GM12878 (cell line): Measurements from ENCODE around the gene DHX34. TPM values are rescaled to one million over a fixed set of nuclear protein-coding genes. Genes with fewer than 3 reads are reported as not detected.

Experiments used
- ATAC-seq: fragments of 200-7000 bp; cut with Tn5 transposase; 3 replicates; pipeline ENCODE4 v1.9.1; 2020; ENCODE audit warnings: mild to moderate bottlenecking, moderate library complexity
- BruUV-seq: library from RNA; stranded (reverse); fragments of 400-500 nt; replicated peaks from 2 replicates; lab custom pipeline; 2021; lab: Mats Ljungman, UMichigan
- CTCF ChIA-PET: fragments of 300-600 bp; sonication (Branson Sonifier 250); formaldehyde crosslinking; extraction: SDS; loops from one replicate; lab custom pipeline; 2021; ENCODE audit warnings: inconsistent platforms; lab: Yijun Ruan, JAX
- POLR2A ChIA-PET: fragments of 350-600 bp; formaldehyde crosslinking; extraction: SDS; loops from one replicate; lab custom pipeline; 2021; ENCODE audit warnings: inconsistent platforms; lab: Charles Lee
- RAD21 ChIA-PET: fragments of 300-600 bp; sonication (Branson Sonifier 250); formaldehyde crosslinking; loops from one replicate; lab custom pipeline; 2023; ENCODE audit warnings: antibody characterized with exemption; ENCODE audit not compliant: unreplicated experiment; lab: Charles Lee
- SMC1A ChIA-PET: fragments of 300-600 bp; sonication (Branson Sonifier 250); formaldehyde crosslinking; loops from one replicate; lab custom pipeline; 2023; ENCODE audit not compliant: unreplicated experiment, uncharacterized antibody; lab: Charles Lee
- DNase-seq: peaks from one replicate; pipeline ENCODE4 v3.0.0-alpha.2; 2011; ENCODE audit warnings: low read depth, low spot score
- FAIRE-seq: peaks from 3 replicates; lab custom pipeline; 2011; peaks lifted over from hg19 to GRCh38; lab: Jason Lieb, UNC
- H2AFZ ChIP-seq: 2 replicates; pipeline ENCODE4 v1.6.0; 2011; ENCODE audit warnings: low read depth, low read length, control low read depth; ENCODE audit not compliant: control insufficient read depth
- H3K27ac ChIP-seq: 2 replicates; pipeline ENCODE4 v1.5.1; 2011; ENCODE audit warnings: control low read depth; ENCODE audit not compliant: control insufficient read depth, insufficient read depth
- H3K27me3 ChIP-seq, 2 experiments: replicated peaks in 1 of 2; 2 replicates each; pipeline versions ENCODE4 v1.6.0 to v1.6.1; 2011; ENCODE audit warnings: low read length in 1 of 2; ENCODE audit not compliant: control insufficient read depth in 2 of 2, insufficient read depth in 2 of 2
- H3K36me3 ChIP-seq, 2 experiments: 2 replicates each; pipeline ENCODE4 v1.5.1; 2011; ENCODE audit warnings: low read length in 1 of 2; ENCODE audit not compliant: control insufficient read depth in 2 of 2, insufficient read depth in 2 of 2
- H3K4me1 ChIP-seq: 2 replicates; pipeline ENCODE4 v1.6.1; 2011; ENCODE audit warnings: mild to moderate bottlenecking, low read length, moderate library complexity, mixed read lengths; ENCODE audit not compliant: control insufficient read depth, insufficient read depth
- H3K4me2 ChIP-seq: 2 replicates; pipeline ENCODE4 v1.6.0; 2011; ENCODE audit warnings: control low read depth; ENCODE audit not compliant: control insufficient read depth, insufficient read depth
- H3K4me3 ChIP-seq: fragments of 200-600 bp; sonication (generic); 2 replicates; pipeline ENCODE4 v1.5.1; 2016
- H3K79me2 ChIP-seq: 2 replicates; pipeline ENCODE4 v1.6.0; 2011; ENCODE audit warnings: low read length; ENCODE audit not compliant: control insufficient read depth, insufficient read depth
- H3K9ac ChIP-seq: 2 replicates; pipeline ENCODE4 v1.8.0; 2011; ENCODE audit warnings: low read length, control low read depth, mixed read lengths; ENCODE audit not compliant: control insufficient read depth, insufficient read depth
- H3K9me3 ChIP-seq: replicated peaks from 3 replicates; pipeline ENCODE4 v1.5.1; 2011; ENCODE audit warnings: mild to moderate bottlenecking, low read length; ENCODE audit not compliant: control insufficient read depth, insufficient read depth
- H4K20me1 ChIP-seq: 2 replicates; pipeline ENCODE4 v1.6.0; 2011; ENCODE audit not compliant: control insufficient read depth, insufficient read depth
- BMI1 ChIP-seq: fragments of 450-650 bp; IDR thresholded peaks from 2 replicates; pipeline ENCODE4 v1.6.1; 2016; ENCODE audit warnings: mild to moderate bottlenecking, moderate library complexity, borderline replicate concordance
- CEBPB ChIP-seq, 2 experiments: fragments of 150-350 bp in 1 of 2; IDR thresholded peaks; 2 replicates each; pipeline ENCODE4 v1.6.1; 2012 to 2014; ENCODE audit warnings: low read depth in 2 of 2, low read length in 2 of 2, borderline replicate concordance in 1 of 2, inconsistent platforms in 1 of 2
- GABPA ChIP-seq: IDR thresholded peaks from 2 replicates; pipeline ENCODE4 v1.6.1; 2014; ENCODE audit warnings: antibody characterized with exemption, low read depth, mild to moderate bottlenecking, inconsistent platforms
- GATAD2B ChIP-seq: fragments of 450-650 bp; conservative IDR thresholded peaks from 2 replicates; pipeline ENCODE4 v1.6.1; 2017; ENCODE audit warnings: low read depth, mild to moderate bottlenecking, moderate library complexity
- IKZF2 ChIP-seq, 2 experiments: fragments of 450-650 bp; IDR thresholded peaks; 2 replicates each; pipeline ENCODE4 v1.6.1; 2017; ENCODE audit warnings: mild to moderate bottlenecking in 2 of 2, moderate library complexity in 2 of 2
- NFYA ChIP-seq: IDR thresholded peaks from 2 replicates; pipeline ENCODE4 v1.6.1; 2011; ENCODE audit warnings: low read depth, mild to moderate bottlenecking, low read length, improper control_type of control experiment, borderline replicate concordance
- SMAD5 ChIP-seq: IDR thresholded peaks from 2 replicates; pipeline ENCODE4 v1.6.1; 2016; ENCODE audit warnings: antibody characterized with exemption, low read depth
- WGBS: methylation state at CpG from one replicate; pipeline ENCODE4 v1.1.6; 2016; ENCODE audit warnings: low lambda C conversion rate; ENCODE audit not compliant: insufficient replicate concordance, insufficient coverage; ENCODE audit errors: missing lambda C conversion rate; 5-methylcytosine and 5-hydroxymethylcytosine counted together
- in situ Hi-C: fragments of 300-500 bp; cut with MboI; formaldehyde crosslinking; loops from 9 replicates; pipeline ENCODE4 v1.14.3; 2018; ENCODE audit warnings: mixed read lengths
- intact Hi-C: fragments of 100-400 bp; cut with micrococcal nuclease; formaldehyde crosslinking; loops from one replicate; pipeline ENCODE4 v1.14.2; 2022; ENCODE audit not compliant: unreplicated experiment
- polyA plus RNA-seq, 11 experiments: library from polyadenylated mRNA; depleted of rRNA in 4 of 11; unstranded in 6 of 11; stranded (reverse) in 5 of 11; fragments of >200 nt; fragmentation: Nextera tagmentation in 4 of 11; fragmentation: Illumina TruSeq in 1 of 11; extraction: Ambion mirVana in 4 of 11; extraction: Trizol in 1 of 11; gene quantifications; 1 replicate in 1 of 11; 2 replicates in 10 of 11; pipeline versions ENCODE4 v1.2.1 to v1.2.3, GENCODE V29; 2011 to 2016; ENCODE audit warnings: inconsistent platforms in 2 of 11, missing spikeins in 2 of 11, low read depth in 1 of 11
- total RNA-seq, 4 experiments: library from RNA; depleted of rRNA in 3 of 4; stranded (reverse); fragments of >200 nt in 3 of 4; fragmentation: Illumina TruSeq in 1 of 4; extraction: Trizol in 1 of 4; gene quantifications; 2 replicates each; pipeline versions ENCODE4 v1.2.1 to v1.2.3, GENCODE V29; 2013 to 2021
- TF ChIP-seq, protein P1 (sequence below): IDR thresholded peaks from 2 replicates; pipeline ENCODE4 v1.6.1; 2011; ENCODE audit warnings: low read depth, mild to moderate bottlenecking, low read length, moderate library complexity, borderline replicate concordance; ENCODE audit errors: extremely low read depth
- TF ChIP-seq, protein P2 (sequence below): fragments of 450-650 bp; IDR thresholded peaks from 2 replicates; pipeline ENCODE4 v1.6.1; 2017; ENCODE audit warnings: mild to moderate bottlenecking, moderate library complexity
- TF ChIP-seq, protein P3 (sequence below): IDR thresholded peaks from 2 replicates; pipeline ENCODE4 v1.6.1; 2012; ENCODE audit warnings: low read length, inconsistent platforms

DHX34 gene
- total and polyA plus RNA-seq, 10 of the 15 experiments (the other 5 are each of a cell fraction or from before 2014, with no cell fraction given), result 0.19 to 16.9 (median 10.5) TPM

DNA sequence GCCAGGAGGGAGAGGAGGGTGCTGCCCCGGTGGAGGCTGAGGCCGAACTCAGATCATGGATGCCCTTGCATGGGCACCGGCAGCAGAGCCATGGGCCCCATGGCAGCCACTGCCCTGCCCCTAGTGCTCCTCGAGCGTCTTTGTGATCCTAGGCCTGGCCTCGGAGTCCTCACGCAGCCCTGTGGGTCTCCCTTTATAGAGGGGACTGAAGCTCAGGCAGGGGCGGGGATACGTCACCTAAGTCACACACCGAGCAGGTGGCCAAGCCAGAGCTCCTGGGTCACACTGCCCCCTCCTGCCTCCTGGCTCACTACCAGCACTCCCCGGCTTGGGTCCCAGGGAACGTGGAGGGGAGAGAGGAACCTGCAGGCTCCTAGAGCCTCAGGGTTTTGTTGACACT lies 28.7 kb downstream of the DHX34 start:
- POLR2A ChIA-PET, result no interaction called here
- no peak overlapping the region for H3K4me3 ChIP-seq
- RAD21 ChIA-PET, result no interaction called here
- H3K79me2 ChIP-seq, result no peaks in the 10 kb centered on the region
- H3K27me3 ChIP-seq, result no peaks in the 10 kb centered on the region
- SMC1A ChIA-PET, result interaction anchor here (1.1 kb wide), 1 partner anchor 29 kb away, joined by 3 read pairs; the partner anchor contains the start of gene DHX34
- ATAC-seq (no peak), FAIRE-seq (no peak), DNase-seq (no peak)
- H3K27ac ChIP-seq, result no peak overlapping the region
- CTCF ChIA-PET, result no interaction called here
- H3K9me3 ChIP-seq, result no peaks in the 10 kb centered on the region
- in situ Hi-C loops (no loop called here), intact Hi-C loops (no loop called here)
- H2AFZ ChIP-seq, result no peak overlapping the region
- 94% methylated on average over 12 of the region's 12 CpGs for WGBS
- H3K9ac ChIP-seq, result no peak overlapping the region
- H3K36me3 ChIP-seq, result peaks cover 9 to 40% of the 10 kb centered on the region in 2 experiments; a peak in 3 of 4 replicates
- peaks cover 4% of the 10 kb centered on the region; the same call in 1 of the 2 replicates for H3K4me1 ChIP-seq
- no peaks in the 10 kb centered on the region for H4K20me1 ChIP-seq
- no peak for TF ChIP-seq IKZF2 (IDR thresholded peaks at IDR 0.05)
- no peak for TF ChIP-seq BMI1
- TF ChIP-seq SMAD5, result no peak
- no peak for TF ChIP-seq NFYA
- TF ChIP-seq CEBPB (IDR thresholded peaks at IDR 0.05; ENCODE audit: borderline replicate concordance in 1 of 2, low read depth in 2 of 2, low read length in 2 of 2), result no peak
- TF ChIP-seq, protein P1, sequence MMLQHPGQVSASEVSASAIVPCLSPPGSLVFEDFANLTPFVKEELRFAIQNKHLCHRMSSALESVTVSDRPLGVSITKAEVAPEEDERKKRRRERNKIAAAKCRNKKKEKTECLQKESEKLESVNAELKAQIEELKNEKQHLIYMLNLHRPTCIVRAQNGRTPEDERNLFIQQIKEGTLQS, result no peak
- TF ChIP-seq, protein P2, sequence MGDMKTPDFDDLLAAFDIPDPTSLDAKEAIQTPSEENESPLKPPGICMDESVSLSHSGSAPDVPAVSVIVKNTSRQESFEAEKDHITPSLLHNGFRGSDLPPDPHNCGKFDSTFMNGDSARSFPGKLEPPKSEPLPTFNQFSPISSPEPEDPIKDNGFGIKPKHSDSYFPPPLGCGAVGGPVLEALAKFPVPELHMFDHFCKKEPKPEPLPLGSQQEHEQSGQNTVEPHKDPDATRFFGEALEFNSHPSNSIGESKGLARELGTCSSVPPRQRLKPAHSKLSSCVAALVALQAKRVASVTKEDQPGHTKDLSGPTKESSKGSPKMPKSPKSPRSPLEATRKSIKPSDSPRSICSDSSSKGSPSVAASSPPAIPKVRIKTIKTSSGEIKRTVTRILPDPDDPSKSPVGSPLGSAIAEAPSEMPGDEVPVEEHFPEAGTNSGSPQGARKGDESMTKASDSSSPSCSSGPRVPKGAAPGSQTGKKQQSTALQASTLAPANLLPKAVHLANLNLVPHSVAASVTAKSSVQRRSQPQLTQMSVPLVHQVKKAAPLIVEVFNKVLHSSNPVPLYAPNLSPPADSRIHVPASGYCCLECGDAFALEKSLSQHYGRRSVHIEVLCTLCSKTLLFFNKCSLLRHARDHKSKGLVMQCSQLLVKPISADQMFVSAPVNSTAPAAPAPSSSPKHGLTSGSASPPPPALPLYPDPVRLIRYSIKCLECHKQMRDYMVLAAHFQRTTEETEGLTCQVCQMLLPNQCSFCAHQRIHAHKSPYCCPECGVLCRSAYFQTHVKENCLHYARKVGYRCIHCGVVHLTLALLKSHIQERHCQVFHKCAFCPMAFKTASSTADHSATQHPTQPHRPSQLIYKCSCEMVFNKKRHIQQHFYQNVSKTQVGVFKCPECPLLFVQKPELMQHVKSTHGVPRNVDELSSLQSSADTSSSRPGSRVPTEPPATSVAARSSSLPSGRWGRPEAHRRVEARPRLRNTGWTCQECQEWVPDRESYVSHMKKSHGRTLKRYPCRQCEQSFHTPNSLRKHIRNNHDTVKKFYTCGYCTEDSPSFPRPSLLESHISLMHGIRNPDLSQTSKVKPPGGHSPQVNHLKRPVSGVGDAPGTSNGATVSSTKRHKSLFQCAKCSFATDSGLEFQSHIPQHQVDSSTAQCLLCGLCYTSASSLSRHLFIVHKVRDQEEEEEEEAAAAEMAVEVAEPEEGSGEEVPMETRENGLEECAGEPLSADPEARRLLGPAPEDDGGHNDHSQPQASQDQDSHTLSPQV, result no peak
- no peak for TF ChIP-seq GABPA
- TF ChIP-seq, protein P3, sequence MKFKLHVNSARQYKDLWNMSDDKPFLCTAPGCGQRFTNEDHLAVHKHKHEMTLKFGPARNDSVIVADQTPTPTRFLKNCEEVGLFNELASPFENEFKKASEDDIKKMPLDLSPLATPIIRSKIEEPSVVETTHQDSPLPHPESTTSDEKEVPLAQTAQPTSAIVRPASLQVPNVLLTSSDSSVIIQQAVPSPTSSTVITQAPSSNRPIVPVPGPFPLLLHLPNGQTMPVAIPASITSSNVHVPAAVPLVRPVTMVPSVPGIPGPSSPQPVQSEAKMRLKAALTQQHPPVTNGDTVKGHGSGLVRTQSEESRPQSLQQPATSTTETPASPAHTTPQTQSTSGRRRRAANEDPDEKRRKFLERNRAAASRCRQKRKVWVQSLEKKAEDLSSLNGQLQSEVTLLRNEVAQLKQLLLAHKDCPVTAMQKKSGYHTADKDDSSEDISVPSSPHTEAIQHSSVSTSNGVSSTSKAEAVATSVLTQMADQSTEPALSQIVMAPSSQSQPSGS, result no peak
- TF ChIP-seq GATAD2B, result no peak
- BruUV-seq, result no TSS peak
- H3K4me2 ChIP-seq, result no peak overlapping the region
